IMR-90 (cell line): ENCODE measurements around the gene JMJD6. TPM values are rescaled to one million over a fixed set of nuclear protein-coding genes. Genes with fewer than 3 reads are reported as not detected.

Source experiments
- ATAC-seq: fragments of 200-7000 bp; cut with Tn5 transposase; 2 replicates; pipeline ENCODE4 v1.9.1; 2020; ENCODE audit warnings: low read depth, mild to moderate bottlenecking, moderate library complexity
- BruUV-seq: library from RNA; stranded (reverse); fragments of 400-500 nt; replicated peaks from 2 replicates; lab custom pipeline; 2021; lab: Mats Ljungman, UMichigan
- CTCF ChIA-PET: fragments of 300-600 bp; formaldehyde crosslinking; extraction: SDS; loops from one replicate; lab custom pipeline; 2021; ENCODE audit warnings: antibody characterized with exemption; lab: Yijun Ruan, JAX
- POLR2A ChIA-PET: fragments of 300-600 bp; sonication (Branson Sonifier 250); formaldehyde crosslinking; loops from one replicate; lab custom pipeline; 2022; ENCODE audit warnings: antibody characterized with exemption; ENCODE audit not compliant: unreplicated experiment; lab: Charles Lee
- DNase-seq: peaks from one replicate; pipeline ENCODE4 v3.0.0; 2013
- H2AFZ ChIP-seq: replicated peaks from 2 replicates; pipeline ENCODE3; 2013; ENCODE audit warnings: low read length, mild to moderate bottlenecking; ENCODE audit not compliant: poor library complexity
- H2AK5ac ChIP-seq: 2 replicates; pipeline ENCODE4 v1.6.1; 2013; ENCODE audit warnings: low read depth, low read length, inconsistent platforms
- H2AK9ac ChIP-seq: replicated peaks from 2 replicates; pipeline ENCODE3; 2013; ENCODE audit warnings: mild to moderate bottlenecking, low read depth, low read length, moderate library complexity; ENCODE audit not compliant: poor library complexity
- H2BK120ac ChIP-seq: 2 replicates; pipeline ENCODE4 v1.6.1; 2013; ENCODE audit warnings: low read depth, low read length, inconsistent platforms
- H2BK15ac ChIP-seq: 3 replicates; pipeline ENCODE4 v1.6.1; 2013; ENCODE audit warnings: low read depth, low read length, inconsistent platforms
- H2BK20ac ChIP-seq: 2 replicates; pipeline ENCODE4 v1.6.1; 2013; ENCODE audit warnings: low read depth, mild to moderate bottlenecking, inconsistent platforms, low read length, moderate library complexity
- H2BK5ac ChIP-seq: 2 replicates; pipeline ENCODE4 v1.6.1; 2013; ENCODE audit warnings: mild to moderate bottlenecking, low read depth, low read length, inconsistent platforms; ENCODE audit not compliant: poor library complexity, severe bottlenecking
- H3K14ac ChIP-seq: replicated peaks from 2 replicates; pipeline ENCODE4 v1.6.1; 2013; ENCODE audit warnings: low read depth, low read length, inconsistent platforms
- H3K18ac ChIP-seq: 2 replicates; pipeline ENCODE4 v1.6.1; 2013; ENCODE audit warnings: low read depth, low read length, control low read depth
- H3K23ac ChIP-seq: 2 replicates; pipeline ENCODE4 v1.6.1; 2013; ENCODE audit warnings: low read depth, low read length, inconsistent platforms
- H3K27ac ChIP-seq: 2 replicates; pipeline ENCODE4 v1.5.1; 2013; ENCODE audit warnings: mild to moderate bottlenecking, control low read depth, low read length; ENCODE audit not compliant: insufficient read depth
- H3K27me3 ChIP-seq: 2 replicates; pipeline ENCODE4 v1.6.1; 2013; ENCODE audit warnings: low read length; ENCODE audit not compliant: control insufficient read depth, insufficient read depth
- H3K36me3 ChIP-seq: 2 replicates; pipeline ENCODE4 v1.6.1; 2013; ENCODE audit warnings: low read length, mixed read lengths; ENCODE audit not compliant: control insufficient read depth, insufficient read depth
- H3K4ac ChIP-seq: 2 replicates; pipeline ENCODE4 v1.6.1; 2013; ENCODE audit warnings: low read depth, low read length, inconsistent platforms
- H3K4me1 ChIP-seq: 2 replicates; pipeline ENCODE4 v1.6.1; 2013; ENCODE audit warnings: low read length, mixed read lengths; ENCODE audit not compliant: control insufficient read depth, insufficient read depth
- H3K4me2 ChIP-seq: 2 replicates; pipeline ENCODE4 v1.6.1; 2013; ENCODE audit warnings: low read depth, mild to moderate bottlenecking, control low read depth, low read length, moderate library complexity
- H3K4me3 ChIP-seq: 2 replicates; pipeline ENCODE4 v1.5.1; 2013; ENCODE audit warnings: low read depth, mild to moderate bottlenecking, control low read depth, low read length, moderate library complexity; ENCODE audit not compliant: insufficient read depth
- H3K56ac ChIP-seq: 2 replicates; pipeline ENCODE4 v1.6.1; 2013; ENCODE audit warnings: low read length, inconsistent platforms; ENCODE audit not compliant: insufficient read depth; ENCODE audit errors: extremely low read depth
- H3K79me1 ChIP-seq, 2 experiments: 2 replicates each; pipeline ENCODE4 v1.6.1; 2013; ENCODE audit warnings: low read length in 2 of 2, inconsistent platforms in 1 of 2, low read depth in 1 of 2
- H3K9ac ChIP-seq: 2 replicates; pipeline ENCODE4 v1.6.1; 2013; ENCODE audit warnings: low read depth, low read length, control low read depth
- H3K9me1 ChIP-seq: 2 replicates; pipeline ENCODE4 v1.6.1; 2013; ENCODE audit warnings: low read length, inconsistent platforms; ENCODE audit not compliant: insufficient read depth
- H3K9me3 ChIP-seq: 2 replicates; pipeline ENCODE4 v1.6.1; 2013; ENCODE audit warnings: low read length; ENCODE audit not compliant: control insufficient read depth, insufficient read depth
- H4K20me1 ChIP-seq: 2 replicates; pipeline ENCODE4 v1.6.1; 2013; ENCODE audit warnings: low read length, inconsistent platforms; ENCODE audit not compliant: insufficient read depth
- H4K5ac ChIP-seq: 2 replicates; pipeline ENCODE4 v1.6.1; 2013; ENCODE audit warnings: mild to moderate bottlenecking, low read depth, low read length, control low read depth
- H4K8ac ChIP-seq, 2 experiments: 2 replicates each; pipeline ENCODE4 v1.6.1; 2013; ENCODE audit warnings: low read depth in 2 of 2, low read length in 2 of 2, control low read depth in 1 of 2, inconsistent platforms in 1 of 2
- H4K91ac ChIP-seq: 2 replicates; pipeline ENCODE4 v1.6.1; 2013; ENCODE audit warnings: low read depth, low read length, inconsistent platforms; ENCODE audit not compliant: insufficient read depth
- BHLHE40 ChIP-seq: fragments of 150-350 bp; IDR thresholded peaks from 2 replicates; pipeline ENCODE4 v1.6.1; 2016; ENCODE audit warnings: mild to moderate bottlenecking, low read depth, low read length
- CEBPB ChIP-seq: IDR thresholded peaks from 2 replicates; pipeline ENCODE4 v1.6.1; 2012; ENCODE audit warnings: low read depth, low read length, improper control_type of control experiment
- CHD1 ChIP-seq: IDR thresholded peaks from 2 replicates; pipeline ENCODE4 v1.6.1; 2012; ENCODE audit warnings: low read depth, low read length, improper control_type of control experiment
- ELK1 ChIP-seq: fragments of 150-350 bp; IDR thresholded peaks from 2 replicates; pipeline ENCODE4 v1.6.1; 2016; ENCODE audit warnings: low read depth, mild to moderate bottlenecking, low read length, moderate library complexity, borderline replicate concordance
- FOS ChIP-seq: fragments of 150-350 bp; IDR thresholded peaks from 2 replicates; pipeline ENCODE4 v1.6.1; 2016; ENCODE audit warnings: low read depth, low read length
- MAFK ChIP-seq: IDR thresholded peaks from 2 replicates; pipeline ENCODE4 v1.6.1; 2012; ENCODE audit warnings: low read depth, low read length, improper control_type of control experiment
- MAZ ChIP-seq: IDR thresholded peaks from 2 replicates; pipeline ENCODE4 v1.6.1; 2012; ENCODE audit warnings: low read depth, mild to moderate bottlenecking, low read length, improper control_type of control experiment, moderate library complexity, borderline replicate concordance
- MXI1 ChIP-seq: IDR thresholded peaks from 2 replicates; pipeline ENCODE4 v1.6.1; 2012; ENCODE audit warnings: low read depth, mild to moderate bottlenecking, low read length, moderate library complexity, borderline replicate concordance
- NFE2L2 ChIP-seq: fragments of 150-350 bp; IDR thresholded peaks from 2 replicates; pipeline ENCODE4 v1.6.1; 2016; ENCODE audit warnings: low read depth, mild to moderate bottlenecking, low read length
- POLR2A ChIP-seq: IDR thresholded peaks from 2 replicates; pipeline ENCODE4 v1.6.1; 2012; ENCODE audit warnings: mild to moderate bottlenecking, low read depth, low read length
- RAD21 ChIP-seq: IDR thresholded peaks from 2 replicates; pipeline ENCODE4 v1.6.1; 2012; ENCODE audit warnings: low read length, improper control_type of control experiment
- RCOR1 ChIP-seq: IDR thresholded peaks from 2 replicates; pipeline ENCODE4 v1.6.1; 2012; ENCODE audit warnings: mild to moderate bottlenecking, low read length, improper control_type of control experiment; ENCODE audit not compliant: insufficient replicate concordance
- RFX5 ChIP-seq: IDR thresholded peaks from 2 replicates; pipeline ENCODE4 v1.8.0; 2012; ENCODE audit warnings: low read depth, mild to moderate bottlenecking, low read length, moderate library complexity
- SMC3 ChIP-seq: fragments of 150-350 bp; IDR thresholded peaks from 2 replicates; pipeline ENCODE4 v1.6.1; 2016; ENCODE audit warnings: low read depth, mild to moderate bottlenecking, antibody characterized with exemption, low read length, moderate library complexity
- USF2 ChIP-seq: fragments of 150-350 bp; IDR thresholded peaks from 2 replicates; pipeline ENCODE4 v1.6.1; 2017; ENCODE audit warnings: mild to moderate bottlenecking, antibody characterized with exemption, low read length, low read depth
- WGBS, 2 experiments: methylation state at CpG; one replicate each; pipeline versions ENCODE4 v1.1.5 to v1.1.7; 2013; ENCODE audit warnings: missing lambda C conversion rate in 2 of 2; ENCODE audit not compliant: insufficient read length in 1 of 2; ENCODE audit errors: extremely low coverage in 2 of 2; 5-methylcytosine and 5-hydroxymethylcytosine counted together
- dilution Hi-C: fragments of 300-500 bp; cut with HindIII; formaldehyde crosslinking; loops from one replicate; pipeline ENCODE4 v1.14.3; 2018; ENCODE audit warnings: low sequenced_read_pairs; ENCODE audit not compliant: unreplicated experiment
- in situ Hi-C: fragments of 300-500 bp; cut with MboI; formaldehyde crosslinking; loops from 3 replicates; pipeline ENCODE4 v1.14.3; 2019; ENCODE audit warnings: low sequenced_read_pairs, inconsistent platforms, mixed read lengths
- intact Hi-C: fragments of 100-400 bp; cut with micrococcal nuclease; formaldehyde crosslinking; loops from 2 replicates; pipeline ENCODE4 v1.10.0; 2022
- polyA plus RNA-seq, 3 experiments: library from polyadenylated mRNA; depleted of rRNA; stranded (reverse); fragments of >200 nt; gene quantifications; 2 replicates each; pipeline ENCODE4 v1.2.3, GENCODE V29; 2012; ENCODE audit warnings: low replicate concordance in 1 of 3
- total RNA-seq: library from RNA; depleted of rRNA; stranded (reverse); fragments of >200 nt; gene quantifications from 2 replicates; pipeline ENCODE4 v1.2.3, GENCODE V29; 2012
- TF ChIP-seq, protein P1 (sequence below): conservative IDR thresholded peaks from 2 replicates; pipeline ENCODE4 v1.5.1; 2012; ENCODE audit warnings: mild to moderate bottlenecking, low read depth, low read length, improper control_type of control experiment

Gene JMJD6
- total and polyA plus RNA-seq, 2 of the 4 experiments (the other 2 are of a cell fraction) = 24.4 to 33.7 TPM

GRCh38 chr17:76718516-76718915 is 7.9 kb downstream of the JMJD6 start:
- Histone ChIP-seq H3K27me3 (no peaks in the 10 kb centered on the region), H2BK20ac (no peak overlapping the region), H4K5ac (no peak overlapping the region), H3K4me3 (no peak overlapping the region), H2AK9ac (no peak overlapping the region), H3K23ac (no peak overlapping the region), H3K4ac (no peak overlapping the region), H2BK15ac (no peak overlapping the region), H3K4me1 (peaks cover 12% of the 10 kb centered on the region), H3K4me2 (no peak overlapping the region), H3K9me3 (no peaks in the 10 kb centered on the region), H4K8ac (no peak overlapping the region), H4K91ac (no peak overlapping the region), H3K9ac (no peak overlapping the region), H2BK120ac (no peak overlapping the region), H3K9me1 (peaks cover 7% of the 10 kb centered on the region), H2AK5ac (no peak overlapping the region), H4K20me1 (peaks cover 49% of the 10 kb centered on the region), H3K79me1 (peaks cover 48 to 76% of the 10 kb centered on the region in 2 experiments), H3K27ac (no peak overlapping the region), H3K18ac (no peak overlapping the region), H3K36me3 (peaks cover 55% of the 10 kb centered on the region), H2BK5ac (no peak overlapping the region), H3K56ac (no peak overlapping the region), H3K14ac (no peak overlapping the region), H2AFZ (no peak overlapping the region)
- ChIA-PET CTCF (interaction anchor here (0.6 kb wide), 1 partner anchor 31 kb away, joined by 3 read pairs; no protein-coding TSS in a partner anchor), POLR2A (no interaction called here)
- intact Hi-C loops = no loop called here
- WGBS, 2 experiments = 95% methylated on average over 10 of the region's 16 CpGs; no CpG with 5 or more reads in 1 of the 2 experiments
- TF ChIP-seq BHLHE40 (no peak), MAFK (no peak), NFE2L2 (no peak), SMC3 (no peak), MAZ (no peak), RCOR1 (no peak), FOS (no peak), USF2 (no peak), ELK1 (no peak), RAD21 (no peak), MXI1 (no peak), CHD1 (no peak), CEBPB (no peak), POLR2A (no peak), RFX5 (no peak)
- TF ChIP-seq, protein P1, sequence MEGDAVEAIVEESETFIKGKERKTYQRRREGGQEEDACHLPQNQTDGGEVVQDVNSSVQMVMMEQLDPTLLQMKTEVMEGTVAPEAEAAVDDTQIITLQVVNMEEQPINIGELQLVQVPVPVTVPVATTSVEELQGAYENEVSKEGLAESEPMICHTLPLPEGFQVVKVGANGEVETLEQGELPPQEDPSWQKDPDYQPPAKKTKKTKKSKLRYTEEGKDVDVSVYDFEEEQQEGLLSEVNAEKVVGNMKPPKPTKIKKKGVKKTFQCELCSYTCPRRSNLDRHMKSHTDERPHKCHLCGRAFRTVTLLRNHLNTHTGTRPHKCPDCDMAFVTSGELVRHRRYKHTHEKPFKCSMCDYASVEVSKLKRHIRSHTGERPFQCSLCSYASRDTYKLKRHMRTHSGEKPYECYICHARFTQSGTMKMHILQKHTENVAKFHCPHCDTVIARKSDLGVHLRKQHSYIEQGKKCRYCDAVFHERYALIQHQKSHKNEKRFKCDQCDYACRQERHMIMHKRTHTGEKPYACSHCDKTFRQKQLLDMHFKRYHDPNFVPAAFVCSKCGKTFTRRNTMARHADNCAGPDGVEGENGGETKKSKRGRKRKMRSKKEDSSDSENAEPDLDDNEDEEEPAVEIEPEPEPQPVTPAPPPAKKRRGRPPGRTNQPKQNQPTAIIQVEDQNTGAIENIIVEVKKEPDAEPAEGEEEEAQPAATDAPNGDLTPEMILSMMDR = no peak
- dilution Hi-C loops = no loop called here
- no TSS peak for BruUV-seq
- in situ Hi-C loops = no loop called here
- DNase-seq (no peak), ATAC-seq (no peak)
